ENCODE data around the gene SLC66A1.

GRCh38 chr1:19283891-19284290, 28.2 kb upstream of the SLC66A1 start:
- TF ChIP-seq EZH2phosphoT487 (IDR thresholded peaks at IDR 0.05; ENCODE audit: low read length) (no peak), CTCF (IDR thresholded peaks at IDR 0.05; ENCODE audit: low read length) (no peak), EZH2 (optimal IDR thresholded peaks at IDR 0.05; ENCODE audit: low read depth, low read length) (no peak)

All from MM.1S (cell line).